Endothelial cell of hepatic sinusoid (primary cell): ENCODE results near the gene PTPRD.

ENCODE experiments used
- in situ Hi-C: cut with HindIII; loops from 2 replicates; pipeline ENCODE4 v1.10.0; 2017; ENCODE audit warnings: low sequenced_read_pairs

Gene PTPRD

GRCh38 chr9:8644571-8644970, 1968.2 kb downstream of the PTPRD start:
- in situ Hi-C loops: no loop called here

- in situ Hi-C loops: no loop called here
Measured at GRCh38 chr9:8643896-8644295, 1968.9 kb downstream of the PTPRD start.

GRCh38 chr9:8643464-8643863, 1969.3 kb downstream of the PTPRD start:
- in situ Hi-C loops: no loop called here

GRCh38 chr9:8640761-8641160, 1972.0 kb downstream of the PTPRD start:
- in situ Hi-C loops: no loop called here

- in situ Hi-C loops: no loop called here
Measured at GRCh38 chr9:8637626-8638025, 1975.2 kb downstream of the PTPRD start.

- in situ Hi-C loops: no loop called here
Measured at GRCh38 chr9:8633784-8634183, 1979.0 kb downstream of the PTPRD start.

- in situ Hi-C loops: no loop called here
Measured at GRCh38 chr9:8632493-8632892, 1980.3 kb downstream of the PTPRD start.

GRCh38 chr9:8628791-8629190, 1984.0 kb downstream of the PTPRD start:
- in situ Hi-C loops: no loop called here

- in situ Hi-C loops: no loop called here
Measured at GRCh38 chr9:8627976-8628679, 1984.7 kb downstream of the PTPRD start.

- in situ Hi-C loops: no loop called here
Measured at GRCh38 chr9:8622871-8623270, 1989.9 kb downstream of the PTPRD start.

- in situ Hi-C loops: no loop called here
Measured at GRCh38 chr9:8622222-8622802, 1990.5 kb downstream of the PTPRD start.

- in situ Hi-C loops: no loop called here
Measured at GRCh38 chr9:8621416-8621815, 1991.4 kb downstream of the PTPRD start.

GRCh38 chr9:8616414-8616813, 1996.4 kb downstream of the PTPRD start:
- in situ Hi-C loops: no loop called here

GRCh38 chr9:8614926-8615440, 1997.8 kb downstream of the PTPRD start:
- in situ Hi-C loops: no loop called here

- in situ Hi-C loops: no loop called here
Measured at GRCh38 chr9:8613346-8613825, 1999.4 kb downstream of the PTPRD start.

- in situ Hi-C loops: no loop called here
Measured at GRCh38 chr9:8611153-8611552, 2001.6 kb downstream of the PTPRD start.

GRCh38 chr9:8610256-8610655, 2002.5 kb downstream of the PTPRD start:
- in situ Hi-C loops: no loop called here

GRCh38 chr9:8605096-8605495, 2007.7 kb downstream of the PTPRD start:
- in situ Hi-C loops: no loop called here

- in situ Hi-C loops: no loop called here
Measured at GRCh38 chr9:8604201-8604600, 2008.6 kb downstream of the PTPRD start.

GRCh38 chr9:8600914-8601680, 2011.7 kb downstream of the PTPRD start:
- in situ Hi-C loops: no loop called here

- in situ Hi-C loops: no loop called here
Measured at GRCh38 chr9:8599937-8600336, 2012.9 kb downstream of the PTPRD start.

GRCh38 chr9:8589476-8589875, 2023.3 kb downstream of the PTPRD start:
- in situ Hi-C loops: no loop called here
